Measurements from ENCODE around the gene CYP4F12. TPM values are rescaled to one million over a fixed set of nuclear protein-coding genes. Genes with fewer than 3 reads are reported as not detected.

CYP4F12 gene
- total and polyA plus RNA-seq, 11 donors: 1.1 to 8.9 (median 3.1) TPM

DNA sequence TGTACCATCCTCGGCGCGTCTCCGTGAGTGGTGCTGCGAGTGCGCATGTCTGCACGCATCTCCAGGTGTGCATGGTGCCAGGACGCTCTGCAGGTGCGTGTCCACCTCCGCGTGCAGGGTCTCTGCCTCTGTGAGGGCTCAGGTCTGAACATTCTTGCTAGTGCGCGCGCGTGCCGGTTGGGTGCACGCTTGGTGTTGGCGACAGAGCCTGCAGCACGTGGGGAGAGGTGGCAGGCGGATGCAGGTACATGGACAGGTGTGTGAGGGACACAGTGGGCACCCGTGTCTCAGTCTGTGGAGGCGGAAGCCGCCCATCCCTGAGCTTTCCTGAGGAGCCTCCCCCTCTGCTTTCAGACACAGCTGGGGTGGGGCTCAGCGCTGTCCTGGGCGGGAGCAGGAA, 50.1 kb downstream of the CYP4F12 start:
- ATAC-seq: no peak
- DNase-seq: no peak
- TF ChIP-seq CTCF (IDR thresholded peaks at IDR 0.05): no peak
- TF ChIP-seq POLR2A (IDR thresholded peaks at IDR 0.05): no peak
- H3K27ac ChIP-seq: no peak overlapping the region
- H3K4me1 ChIP-seq: no peaks in the 10 kb centered on the region
- peaks cover 0 to 7% (median 0%) of the 10 kb centered on the region in 12 donors for H3K9me3 ChIP-seq
- 20 to 46% (median 24%) methylated on average over 16 to 25 of the region's 25 CpGs for WGBS, 4 donors
- intact Hi-C loops (cut with DNase I): no loop called here
- H3K36me3 ChIP-seq: no peaks in the 10 kb centered on the region
- H3K27me3 ChIP-seq: peaks cover 0 to 32% (median 3%) of the 10 kb centered on the region in 9 donors
- H3K4me3 ChIP-seq: no peak overlapping the region

- intact Hi-C loops (cut with DNase I): no loop called here
These were observed 54.8 kb downstream of the CYP4F12 start, which contains the start of gene OR10H2 for GRCh38 chr19:15727724-15728123. TSS of gene OR10H2 (plus strand) at chr19:15728024. CDS start at chr19:15728044, 20 bp downstream.

GRCh38 chr19:15730538-15730937, 57.7 kb downstream of the CYP4F12 start:
- peaks cover 0 to 7% (median 0%) of the 10 kb centered on the region in 12 donors for H3K4me1 ChIP-seq
- no peaks in the 10 kb centered on the region for H3K36me3 ChIP-seq
- H3K4me3 ChIP-seq: no peak overlapping the region
- ATAC-seq (no peak), DNase-seq (no peak)
- no peak overlapping the region for H3K27ac ChIP-seq
- intact Hi-C loops (cut with DNase I): no loop called here
- peaks cover 0 to 6% (median 0%) of the 10 kb centered on the region in 9 donors for H3K27me3 ChIP-seq
- WGBS, 4 donors: 24 to 53% (median 44%) methylated on average over 1 of the region's 1 CpG
- peaks cover 0 to 13% (median 0%) of the 10 kb centered on the region in 12 donors for H3K9me3 ChIP-seq
- no peak for TF ChIP-seq POLR2A (IDR thresholded peaks at IDR 0.05)
- TF ChIP-seq CTCF (IDR thresholded peaks at IDR 0.05): no peak

More at GRCh38 chr19:15727724-15728123, 54.8 kb downstream of the CYP4F12 start, which contains the start of gene OR10H2:
- ATAC-seq (no peak), DNase-seq (no peak)
- Histone ChIP-seq H3K4me3 (no peak within 1 kb of the TSS), H3K4me1 (peaks cover 0 to 6% (median 0%) of the 10 kb centered on the region in 12 donors), H3K27me3 (peaks cover 0 to 31% (median 3%) of the 10 kb centered on the region in 9 donors), H3K36me3 (no peaks in the 10 kb centered on the region), H3K27ac (no peak within 1 kb of the TSS), H3K9me3 (peaks cover 0 to 13% (median 0%) of the 10 kb centered on the region in 12 donors)
- WGBS, 4 donors: 72 to 84% (median 75%) methylated on average over 5 of the region's 5 CpGs
- TF ChIP-seq POLR2A (IDR thresholded peaks at IDR 0.05) (no peak), CTCF (IDR thresholded peaks at IDR 0.05) (no peak)

DNA sequence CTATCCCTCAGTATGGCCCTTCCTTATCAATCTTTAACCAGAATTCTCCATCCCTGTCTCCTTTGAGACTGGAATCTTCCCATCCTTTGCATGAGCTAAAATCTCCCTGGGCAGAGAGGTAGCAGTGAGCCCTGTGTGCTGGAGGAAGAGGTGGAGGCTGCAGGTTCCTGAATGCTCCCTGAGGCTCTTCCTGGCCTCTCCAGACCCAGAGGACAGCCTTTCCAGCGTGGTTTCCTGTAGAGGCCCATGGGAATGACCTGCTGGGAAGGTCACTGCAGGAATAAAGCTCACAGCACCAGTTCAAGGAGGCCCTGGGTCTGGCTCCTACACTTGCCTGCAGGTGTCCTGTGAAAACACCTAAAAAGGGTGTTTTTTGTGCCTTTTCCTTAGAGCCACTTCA, 59.5 kb downstream of the CYP4F12 start:
- Histone ChIP-seq H3K36me3 (no peaks in the 10 kb centered on the region), H3K4me3 (no peak overlapping the region), H3K27me3 (no peaks in the 10 kb centered on the region), H3K27ac (peak overlapping the region in 5 of 12 donors; percentile 11 to 34 (median 33)), H3K9me3 (peaks cover 0 to 13% (median 0%) of the 10 kb centered on the region in 12 donors), H3K4me1 (peaks cover 0 to 7% (median 0%) of the 10 kb centered on the region in 12 donors)
- 0 to 11% (median 5%) methylated on average over 1 of the region's 1 CpG for WGBS, 4 donors
- intact Hi-C loops (cut with DNase I): no loop called here
- TF ChIP-seq CTCF (IDR thresholded peaks at IDR 0.05): no peak
- no peak for TF ChIP-seq POLR2A (IDR thresholded peaks at IDR 0.05)
- DNase-seq (peak in 1 of 5 donors; percentile 24), ATAC-seq (peak in 2 of 4 donors; percentile 27 to 82)
